LHCN-M2 (cell line): ENCODE data around the gene PMPCB. TPM values are rescaled to one million over a fixed set of nuclear protein-coding genes. Genes with fewer than 3 reads are reported as not detected.

ENCODE experiments used
- DNase-seq: peaks from one replicate; pipeline ENCODE4 v3.0.0-alpha.2; 2012; ENCODE audit warnings: low read depth
- total RNA-seq: library from RNA; depleted of rRNA; stranded (reverse); fragments of >200 nt; gene quantifications from 2 replicates; pipeline ENCODE4 v1.2.3, GENCODE V29; 2014; rRNA removed

The PMPCB gene
- total RNA-seq, 1 experiment from 2014 or later, result 88.5 TPM

- DNase-seq, result no peak
Measured at GRCh38 chr7:103325744-103326143, 28.5 kb downstream of the PMPCB start.

GRCh38 chr7:103336761-103337160 lies 39.5 kb downstream of the PMPCB start:
- DNase-seq, result no peak

GRCh38 chr7:103338864-103339263 lies 41.6 kb downstream of the PMPCB start:
- no peak for DNase-seq

- DNase-seq, result no peak
Measured at GRCh38 chr7:103341466-103341865, 44.2 kb downstream of the PMPCB start.

- no peak for DNase-seq
Measured at GRCh38 chr7:103343332-103343731, 46.1 kb downstream of the PMPCB start.

GRCh38 chr7:103343758-103344452 lies 46.7 kb downstream of the PMPCB start:
- peak; percentile 45 for DNase-seq

- peak; percentile 94 for DNase-seq
Measured at GRCh38 chr7:103344453-103345149, 47.4 kb downstream of the PMPCB start, which contains the start of gene DNAJC2. DNAJC2 (minus strand) TSS chr7:103344767; CDS start chr7:103344622, 145 bp downstream.

GRCh38 chr7:103346396-103346795 lies 49.2 kb downstream of the PMPCB start:
- no peak for DNase-seq

GRCh38 chr7:103347507-103348267 lies 50.5 kb downstream of the PMPCB start, which contains the start of gene PSMC2:
PSMC2 (plus strand) TSS chr7:103347643; CDS start chr7:103347712, 69 bp downstream.
- DNase-seq, result peak; percentile 95

GRCh38 chr7:103348452-103348851 lies 51.2 kb downstream of the PMPCB start:
- no peak for DNase-seq

GRCh38 chr7:103348959-103349358 lies 51.7 kb downstream of the PMPCB start:
- no peak for DNase-seq

- no peak for DNase-seq
Measured at GRCh38 chr7:103349805-103350204, 52.6 kb downstream of the PMPCB start.

Other genes with a start within 250 kb of the PMPCB start
- 0.63 and 2.4 TPM in 2 replicates for gene FBXL13, start 222.6 kb upstream of the PMPCB start, total RNA-seq
- gene ARMC10, start 222.3 kb upstream of the PMPCB start, total RNA-seq, result 52.6 and 52.8 TPM in 2 replicates
- gene NAPEPLD, start 148.3 kb upstream of the PMPCB start, total RNA-seq, result 4.5 and 7.0 TPM in 2 replicates
- gene DNAJC2, start 47.3 kb downstream of the PMPCB start, total RNA-seq, result 29.0 and 33.8 TPM in 2 replicates
- 262 and 325 TPM in 2 replicates for gene PSMC2, start 50.2 kb downstream of the PMPCB start, total RNA-seq
- not detected in 2 replicates for gene SLC26A5, start 148.8 kb downstream of the PMPCB start, total RNA-seq